GM20000 (cell line): ENCODE measurements around the gene CDKN2D.

ENCODE experiments used
- DNase-seq: peaks from one replicate; pipeline ENCODE4 v3.0.0; 2012; ENCODE audit warnings: low spot score
- CTCF ChIP-seq: IDR thresholded peaks from 2 replicates; pipeline ENCODE4 v1.5.1; 2012; ENCODE audit warnings: mild to moderate bottlenecking, control low read depth; ENCODE audit errors: extremely low read depth, missing control alignments

Gene CDKN2D

DNA sequence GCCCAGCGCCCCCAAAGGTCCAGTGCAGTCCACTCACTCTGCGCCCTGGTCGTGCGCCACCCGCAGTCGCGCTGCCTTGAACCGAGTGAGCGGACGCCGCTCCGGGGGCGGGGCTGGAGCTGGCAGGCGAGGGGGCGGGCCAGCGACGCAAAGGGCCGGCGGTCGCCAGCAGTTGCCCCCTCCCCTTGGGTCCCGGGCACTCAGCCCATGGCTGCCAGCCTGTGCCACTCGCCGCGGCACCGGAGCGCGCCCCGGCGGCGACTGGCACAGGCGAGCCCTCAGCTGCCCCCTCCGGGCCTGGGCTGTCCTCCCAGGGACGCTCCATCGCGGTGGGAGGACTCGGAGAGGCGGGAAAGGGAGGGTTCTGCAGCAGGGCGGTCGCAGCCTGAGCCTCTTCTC is 51.4 kb downstream of the CDKN2D start, which contains the start of gene S1PR5:
S1PR5 (minus strand) TSS at position 87 of the 399 bp plus-strand sequence. CDS start 2,436 bp downstream, outside the sequence.
- no peak for TF ChIP-seq CTCF
- DNase-seq: no peak

GRCh38 chr19:10516671-10517286 is 52.0 kb downstream of the CDKN2D start:
- TF ChIP-seq CTCF: no peak
- peak; percentile 25 for DNase-seq
